Measurements from ENCODE around the gene ICA1. TPM values are rescaled to one million over a fixed set of nuclear protein-coding genes. Genes with fewer than 3 reads are reported as not detected.

ICA1 gene
- total and polyA plus RNA-seq, 2 experiments from 2014 or later, result 45.2 to 83.7 TPM

DNA sequence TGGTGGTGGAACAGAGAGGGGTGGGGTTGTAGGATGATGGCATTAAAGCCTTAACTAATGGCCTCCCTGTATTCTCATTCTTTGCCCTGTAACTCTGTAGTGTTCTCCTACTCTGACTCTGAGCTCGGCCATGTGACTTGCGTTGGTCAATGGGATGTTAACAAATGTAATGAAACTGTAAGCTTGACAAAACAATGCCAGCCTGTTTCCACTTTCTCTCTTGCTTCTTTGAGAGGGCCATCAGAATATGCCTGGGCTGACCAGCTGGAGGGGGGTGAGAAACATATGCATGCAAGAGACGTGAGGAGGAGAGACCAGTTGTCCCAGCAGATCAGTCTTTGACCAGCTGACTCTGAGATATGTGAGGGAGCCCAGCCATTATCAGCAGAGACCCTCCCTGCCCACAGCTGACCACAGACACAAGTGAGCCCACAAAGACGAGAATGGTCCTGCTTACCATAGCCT is 100.6 kb downstream of the ICA1 start:
- Histone ChIP-seq H3F3A (replicated peaks; ENCODE audit: low read depth) (no peaks in the 10 kb centered on the region), H3K9me2 (ENCODE audit: insufficient read depth) (no peaks in the 10 kb centered on the region), H3K79me2 (replicated peaks; ENCODE audit: insufficient read depth) (no peaks in the 10 kb centered on the region), H4K20me1 (replicated peaks; ENCODE audit: insufficient read depth) (no peaks in the 10 kb centered on the region; the same call in 1 of the 2 replicates), H2AFZ (no peak overlapping the region), H3K27me3 (ENCODE audit: insufficient read depth) (no peaks in the 10 kb centered on the region), H3K4me2 (no peak overlapping the region), H3K27ac (ENCODE audit: low read depth) (no peak overlapping the region), H3K4me1 (ENCODE audit: insufficient read depth) (no peaks in the 10 kb centered on the region; the same call in 1 of the 2 replicates), H3K36me3 (ENCODE audit: insufficient read depth) (peaks cover 2% of the 10 kb centered on the region; the same call in 1 of the 2 replicates), H3K4me3 (no peak overlapping the region)
- no peak for TF ChIP-seq ETS1 (IDR thresholded peaks at IDR 0.05)
- TF ChIP-seq, protein P1, sequence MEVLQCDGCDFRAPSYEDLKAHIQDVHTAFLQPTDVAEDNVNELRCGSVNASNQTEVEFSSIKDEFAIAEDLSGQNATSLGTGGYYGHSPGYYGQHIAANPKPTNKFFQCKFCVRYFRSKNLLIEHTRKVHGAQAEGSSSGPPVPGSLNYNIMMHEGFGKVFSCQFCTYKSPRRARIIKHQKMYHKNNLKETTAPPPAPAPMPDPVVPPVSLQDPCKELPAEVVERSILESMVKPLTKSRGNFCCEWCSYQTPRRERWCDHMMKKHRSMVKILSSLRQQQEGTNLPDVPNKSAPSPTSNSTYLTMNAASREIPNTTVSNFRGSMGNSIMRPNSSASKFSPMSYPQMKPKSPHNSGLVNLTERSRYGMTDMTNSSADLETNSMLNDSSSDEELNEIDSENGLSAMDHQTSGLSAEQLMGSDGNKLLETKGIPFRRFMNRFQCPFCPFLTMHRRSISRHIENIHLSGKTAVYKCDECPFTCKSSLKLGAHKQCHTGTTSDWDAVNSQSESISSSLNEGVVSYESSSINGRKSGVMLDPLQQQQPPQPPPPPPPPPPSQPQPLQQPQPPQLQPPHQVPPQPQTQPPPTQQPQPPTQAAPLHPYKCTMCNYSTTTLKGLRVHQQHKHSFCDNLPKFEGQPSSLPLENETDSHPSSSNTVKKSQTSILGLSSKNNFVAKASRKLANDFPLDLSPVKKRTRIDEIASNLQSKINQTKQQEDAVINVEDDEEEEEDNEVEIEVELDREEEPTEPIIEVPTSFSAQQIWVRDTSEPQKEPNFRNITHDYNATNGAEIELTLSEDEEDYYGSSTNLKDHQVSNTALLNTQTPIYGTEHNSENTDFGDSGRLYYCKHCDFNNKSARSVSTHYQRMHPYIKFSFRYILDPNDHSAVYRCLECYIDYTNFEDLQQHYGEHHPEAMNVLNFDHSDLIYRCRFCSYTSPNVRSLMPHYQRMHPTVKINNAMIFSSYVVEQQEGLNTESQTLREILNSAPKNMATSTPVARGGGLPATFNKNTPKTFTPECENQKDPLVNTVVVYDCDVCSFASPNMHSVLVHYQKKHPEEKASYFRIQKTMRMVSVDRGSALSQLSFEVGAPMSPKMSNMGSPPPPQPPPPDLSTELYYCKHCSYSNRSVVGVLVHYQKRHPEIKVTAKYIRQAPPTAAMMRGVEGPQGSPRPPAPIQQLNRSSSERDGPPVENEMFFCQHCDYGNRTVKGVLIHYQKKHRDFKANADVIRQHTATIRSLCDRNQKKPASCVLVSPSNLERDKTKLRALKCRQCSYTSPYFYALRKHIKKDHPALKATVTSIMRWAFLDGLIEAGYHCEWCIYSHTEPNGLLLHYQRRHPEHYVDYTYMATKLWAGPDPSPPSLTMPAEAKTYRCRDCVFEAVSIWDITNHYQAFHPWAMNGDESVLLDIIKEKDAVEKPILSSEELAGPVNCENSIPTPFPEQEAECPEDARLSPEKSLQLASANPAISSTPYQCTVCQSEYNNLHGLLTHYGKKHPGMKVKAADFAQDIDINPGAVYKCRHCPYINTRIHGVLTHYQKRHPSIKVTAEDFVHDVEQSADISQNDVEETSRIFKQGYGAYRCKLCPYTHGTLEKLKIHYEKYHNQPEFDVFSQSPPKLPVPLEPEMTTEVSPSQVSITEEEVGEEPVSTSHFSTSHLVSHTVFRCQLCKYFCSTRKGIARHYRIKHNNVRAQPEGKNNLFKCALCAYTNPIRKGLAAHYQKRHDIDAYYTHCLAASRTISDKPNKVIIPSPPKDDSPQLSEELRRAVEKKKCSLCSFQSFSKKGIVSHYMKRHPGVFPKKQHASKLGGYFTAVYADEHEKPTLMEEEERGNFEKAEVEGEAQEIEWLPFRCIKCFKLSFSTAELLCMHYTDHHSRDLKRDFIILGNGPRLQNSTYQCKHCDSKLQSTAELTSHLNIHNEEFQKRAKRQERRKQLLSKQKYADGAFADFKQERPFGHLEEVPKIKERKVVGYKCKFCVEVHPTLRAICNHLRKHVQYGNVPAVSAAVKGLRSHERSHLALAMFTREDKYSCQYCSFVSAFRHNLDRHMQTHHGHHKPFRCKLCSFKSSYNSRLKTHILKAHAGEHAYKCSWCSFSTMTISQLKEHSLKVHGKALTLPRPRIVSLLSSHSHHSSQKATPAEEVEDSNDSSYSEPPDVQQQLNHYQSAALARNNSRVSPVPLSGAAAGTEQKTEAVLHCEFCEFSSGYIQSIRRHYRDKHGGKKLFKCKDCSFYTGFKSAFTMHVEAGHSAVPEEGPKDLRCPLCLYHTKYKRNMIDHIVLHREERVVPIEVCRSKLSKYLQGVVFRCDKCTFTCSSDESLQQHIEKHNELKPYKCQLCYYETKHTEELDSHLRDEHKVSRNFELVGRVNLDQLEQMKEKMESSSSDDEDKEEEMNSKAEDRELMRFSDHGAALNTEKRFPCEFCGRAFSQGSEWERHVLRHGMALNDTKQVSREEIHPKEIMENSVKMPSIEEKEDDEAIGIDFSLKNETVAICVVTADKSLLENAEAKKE (CRISPR knock-in tag; IDR thresholded peaks at IDR 0.05), result no peak
- TF ChIP-seq ZNF331 (CRISPR knock-in tag; IDR thresholded peaks at IDR 0.05; ENCODE audit: low read depth), result no peak
- no peaks in the 10 kb centered on the region; the same call in 2 of the 3 replicates for H3K9me3 Mint-ChIP-seq
- peaks cover 3% of the 10 kb centered on the region; the same call in 1 of the 3 replicates for H3K36me3 Mint-ChIP-seq (ENCODE audit: low read depth)
- H3K27ac Mint-ChIP-seq, result 0 out of 2 replicates have a peak overlapping the region, but pooled peaks have one; percentile 39
- H3K4me3 Mint-ChIP-seq, result no peak overlapping the region
- ATAC-seq (no peak), DNase-seq (ENCODE audit: low spot score) (no peak)
- H3K4me1 Mint-ChIP-seq, result peaks cover 24% of the 10 kb centered on the region
- H3K27me3 Mint-ChIP-seq (ENCODE audit: insufficient read depth, low read depth, poor library complexity), result peaks cover 2% of the 10 kb centered on the region
